LNCAP (cell line): ENCODE measurements around the gene PDLIM7.

Experiments
- CTCF ChIP-seq: fragments of 450-650 bp; IDR thresholded peaks from 2 replicates; pipeline ENCODE4 v1.5.1; 2017; ENCODE audit warnings: mild to moderate bottlenecking

The PDLIM7 gene

GRCh38 chr5:177449140-177450061, 48.0 kb downstream of the PDLIM7 start:
- TF ChIP-seq CTCF: no peak

- TF ChIP-seq CTCF: no peak
Measured at GRCh38 chr5:177448244-177448950, 49.0 kb downstream of the PDLIM7 start.

GRCh38 chr5:177447611-177448243, 49.7 kb downstream of the PDLIM7 start:
- TF ChIP-seq CTCF: no peak

- no peak for TF ChIP-seq CTCF
Measured at GRCh38 chr5:177447066-177447610, 50.3 kb downstream of the PDLIM7 start.

- TF ChIP-seq CTCF: no peak
Measured at GRCh38 chr5:177446200-177447065, 51.0 kb downstream of the PDLIM7 start, which contains the start of gene PRR7. PRR7 (plus strand) TSS chr5:177446814; CDS start chr5:177455068, 8,254 bp downstream.

GRCh38 chr5:177445917-177446199, 51.5 kb downstream of the PDLIM7 start:
- TF ChIP-seq CTCF: no peak
